Activated T-cell treated with anti-CD3 and anti-CD28 coated beads for 24 hours (primary cell): ENCODE results near the gene SAMD9L.

ENCODE experiments used
- DNase-seq: peaks from one replicate; pipeline ENCODE4 v3.0.0-alpha.2; 2020; ENCODE audit warnings: low read depth

Gene SAMD9L

GRCh38 chr7:93148144-93148543 is at the start of gene SAMD9L:
TSS of gene SAMD9L (minus strand) at chr7:93148385. CDS start at chr7:93135971, 12,414 bp downstream.
- DNase-seq = no peak

DNA sequence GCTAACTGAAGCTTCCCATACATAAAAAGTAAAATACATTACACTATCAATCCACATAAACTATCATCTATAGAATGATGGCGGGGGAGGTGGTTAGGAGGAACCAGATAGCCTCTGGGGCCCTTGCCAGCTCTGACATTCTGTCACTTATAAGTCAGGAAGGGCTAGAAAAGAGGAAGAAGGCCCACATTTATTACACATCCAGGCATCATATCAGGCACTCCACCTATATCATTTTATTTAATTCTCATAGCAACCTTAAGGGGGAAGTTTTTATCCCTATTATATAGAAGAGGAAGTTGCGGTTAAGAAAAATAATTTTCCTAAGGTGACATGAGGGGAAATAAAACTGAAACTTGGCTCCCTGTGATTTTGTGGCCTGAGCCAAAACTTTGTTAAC is 48.2 kb upstream of the SAMD9L start:
- no peak for DNase-seq

DNA sequence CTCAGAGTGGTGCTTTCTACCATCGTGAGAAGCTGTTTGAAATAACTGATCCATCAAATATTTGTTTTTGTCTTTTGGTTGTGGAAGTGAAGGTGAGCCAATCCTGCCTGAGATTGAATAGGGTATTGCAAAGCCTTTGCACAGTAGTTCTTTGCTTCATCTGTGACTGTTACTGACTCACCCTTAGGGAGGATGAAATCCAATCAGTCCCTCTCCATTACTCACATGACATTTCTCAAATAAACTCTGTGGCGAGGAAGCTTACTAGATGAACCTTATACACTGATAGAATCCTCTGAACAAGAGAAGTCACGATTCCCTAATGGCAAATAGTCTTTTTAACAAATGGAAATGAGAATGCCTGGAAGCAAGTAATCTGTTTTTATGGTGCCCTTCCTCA is 46.2 kb upstream of the SAMD9L start:
- DNase-seq = no peak

DNA sequence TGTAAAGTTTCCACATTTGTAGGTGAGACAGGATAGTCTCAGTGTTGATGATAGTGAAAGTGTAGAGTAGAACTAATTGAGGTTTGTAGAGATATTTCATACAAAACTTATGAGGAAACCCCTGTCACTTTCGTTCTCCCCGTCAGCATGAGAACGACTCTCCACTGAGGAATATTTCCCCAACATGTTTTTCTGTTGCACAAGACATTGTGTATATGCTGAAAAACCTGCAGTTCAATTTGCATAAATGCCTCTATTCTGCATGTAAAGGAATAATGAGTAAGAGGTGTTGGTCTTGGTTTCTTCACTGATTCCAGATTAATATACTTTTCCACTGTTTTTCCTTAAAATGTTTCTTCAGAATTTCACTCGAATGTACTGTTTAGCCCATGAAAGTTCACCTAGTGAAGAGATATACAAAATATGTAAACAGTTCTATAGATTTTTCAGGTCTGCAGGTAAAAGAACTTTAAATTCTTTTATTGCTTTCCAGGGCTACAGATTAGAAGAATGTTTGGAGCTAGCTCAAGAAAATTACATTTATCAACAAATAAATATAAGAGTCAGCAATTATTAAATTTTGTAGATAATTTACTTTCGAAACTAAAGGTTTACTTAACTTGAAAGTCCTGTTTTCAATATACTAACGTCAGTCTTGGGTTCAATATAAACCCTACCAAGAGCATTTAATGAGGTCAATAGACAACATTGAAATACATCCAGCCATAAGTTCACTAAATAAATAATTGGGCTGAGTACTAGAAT is 40.9 kb upstream of the SAMD9L start:
- DNase-seq = no peak

GRCh38 chr7:93185303-93186027 is 37.3 kb upstream of the SAMD9L start:
- no peak for DNase-seq

DNA sequence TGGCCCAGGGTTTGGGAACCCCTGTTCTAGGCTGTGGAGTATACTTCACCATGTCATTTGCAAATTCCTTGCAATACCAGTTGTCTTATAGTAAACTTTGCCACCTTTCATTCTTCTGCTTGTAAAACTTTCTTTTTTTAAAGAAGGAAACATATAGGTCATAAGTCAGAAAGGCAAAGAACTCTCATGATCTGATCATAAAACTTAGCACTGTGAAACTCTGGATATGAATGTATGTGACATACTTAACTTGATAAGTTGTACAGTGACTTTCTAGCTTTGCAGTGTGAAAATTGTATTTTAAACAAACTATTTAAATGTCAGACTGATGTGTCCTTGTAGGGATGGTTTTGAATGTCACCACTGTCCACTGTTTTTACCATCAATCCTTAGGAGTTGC is 31.0 kb upstream of the SAMD9L start:
- DNase-seq = no peak

- no peak for DNase-seq
Measured at GRCh38 chr7:93178213-93178612, 30.0 kb upstream of the SAMD9L start.

GRCh38 chr7:93176992-93177580 is 28.9 kb upstream of the SAMD9L start:
- DNase-seq = no peak

GRCh38 chr7:93175219-93175618 is 27.0 kb upstream of the SAMD9L start:
- no peak for DNase-seq

GRCh38 chr7:93172683-93173082 is 24.5 kb upstream of the SAMD9L start:
- no peak for DNase-seq

GRCh38 chr7:93171606-93172226 is 23.5 kb upstream of the SAMD9L start:
- no peak for DNase-seq

- no peak for DNase-seq
Measured at GRCh38 chr7:93165447-93165846, 17.3 kb upstream of the SAMD9L start.

DNA sequence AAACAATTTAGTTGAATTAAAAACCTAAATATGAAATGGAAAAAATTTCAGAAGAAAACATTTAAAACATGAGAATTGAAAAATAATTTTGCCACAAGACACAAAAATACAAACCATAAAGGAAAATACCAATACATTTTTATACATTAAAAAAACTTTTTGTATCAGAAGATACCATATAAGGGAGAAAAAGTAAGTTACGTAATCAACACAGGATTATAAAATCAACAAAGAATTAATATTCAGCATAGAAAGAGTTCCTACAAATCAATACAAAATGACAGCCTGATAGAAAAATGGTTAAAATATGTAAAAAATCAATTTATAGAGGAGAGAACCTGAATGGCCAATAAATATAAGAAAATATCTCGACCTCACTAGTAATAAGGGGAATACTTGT is 16.6 kb upstream of the SAMD9L start:
- DNase-seq = no peak

DNA sequence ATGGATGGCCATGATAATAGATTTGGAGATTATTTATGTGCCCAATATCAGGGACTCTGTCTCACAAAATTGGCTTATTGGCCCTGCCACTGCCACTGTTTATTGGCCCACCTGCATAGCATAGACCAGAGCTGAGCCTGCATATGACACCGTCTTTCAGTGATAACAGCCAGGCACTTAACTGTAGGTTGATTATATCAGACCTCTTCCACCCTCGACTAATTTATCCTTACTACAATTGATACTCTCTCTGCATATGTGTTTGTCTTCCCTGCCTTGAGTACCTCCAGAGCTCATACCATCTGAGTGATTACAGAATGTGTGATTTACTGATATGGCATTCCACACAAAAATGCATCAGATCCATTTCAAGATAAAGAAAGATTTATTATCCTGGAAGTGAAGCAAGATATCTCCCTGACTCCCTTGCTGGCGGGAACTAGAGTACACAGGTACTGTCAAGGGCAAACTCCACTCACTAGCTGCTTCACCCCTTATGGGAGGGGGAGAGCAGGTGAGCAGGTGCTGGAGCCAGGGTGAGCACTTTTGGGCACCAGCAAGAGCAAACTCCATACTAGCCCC is 13.1 kb upstream of the SAMD9L start:
- no peak for DNase-seq

DNA sequence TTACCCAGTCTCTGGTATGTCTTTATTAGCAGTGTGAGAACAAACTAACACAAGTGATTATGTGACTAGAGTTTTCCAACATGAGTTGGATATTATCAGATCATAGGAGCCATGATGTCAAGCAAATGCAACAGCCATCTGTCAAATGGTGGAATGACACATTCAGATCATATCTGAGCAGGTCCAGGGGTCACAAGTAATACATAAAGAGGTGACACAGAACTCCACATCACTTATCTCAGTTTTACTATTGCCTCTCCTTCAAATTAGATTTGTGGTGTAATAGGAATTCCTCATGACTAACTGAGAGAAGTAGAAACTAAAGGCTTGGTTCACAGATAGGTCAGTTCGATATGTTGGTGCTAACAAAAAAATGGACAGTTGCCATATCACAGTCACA is 12.2 kb upstream of the SAMD9L start:
- DNase-seq = no peak

DNA sequence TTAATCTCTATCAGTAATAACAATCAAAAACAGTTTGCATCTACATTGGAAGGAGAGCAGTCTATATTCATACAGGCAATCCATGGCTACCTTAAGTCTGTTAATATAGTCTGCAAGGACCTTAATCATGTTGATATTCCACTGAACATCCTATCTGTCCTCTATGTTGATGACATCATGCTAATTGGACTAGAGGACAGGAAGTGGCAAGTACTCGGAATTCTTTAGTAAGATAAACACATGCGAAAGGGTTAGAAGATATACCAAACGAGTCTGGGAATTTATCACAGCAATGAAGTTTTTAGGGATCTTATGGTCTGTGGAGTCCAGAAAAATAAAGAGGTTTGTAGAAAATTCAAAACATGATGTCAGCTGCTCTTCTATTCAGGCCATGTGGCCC is 11.3 kb upstream of the SAMD9L start:
- DNase-seq = no peak

DNA sequence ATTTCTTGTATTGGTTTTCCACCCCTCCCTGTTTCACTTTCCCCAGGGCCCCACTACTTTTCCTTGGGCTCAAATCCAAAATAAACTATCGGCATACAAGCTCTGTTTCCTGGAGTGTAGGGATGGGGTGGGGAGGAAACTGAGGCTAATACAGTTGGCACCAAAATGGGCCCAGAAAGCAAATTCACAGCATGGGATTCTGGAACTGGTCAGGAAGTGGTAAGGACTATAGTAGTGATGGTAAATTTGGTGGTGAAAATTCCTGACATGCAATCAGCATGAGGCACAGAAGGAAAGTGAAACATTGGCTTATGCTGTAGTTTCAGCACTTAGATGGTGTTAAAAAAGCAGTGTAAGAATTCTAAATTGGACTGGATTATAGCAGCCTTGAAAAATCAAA is 8.7 kb upstream of the SAMD9L start:
- DNase-seq = no peak

DNA sequence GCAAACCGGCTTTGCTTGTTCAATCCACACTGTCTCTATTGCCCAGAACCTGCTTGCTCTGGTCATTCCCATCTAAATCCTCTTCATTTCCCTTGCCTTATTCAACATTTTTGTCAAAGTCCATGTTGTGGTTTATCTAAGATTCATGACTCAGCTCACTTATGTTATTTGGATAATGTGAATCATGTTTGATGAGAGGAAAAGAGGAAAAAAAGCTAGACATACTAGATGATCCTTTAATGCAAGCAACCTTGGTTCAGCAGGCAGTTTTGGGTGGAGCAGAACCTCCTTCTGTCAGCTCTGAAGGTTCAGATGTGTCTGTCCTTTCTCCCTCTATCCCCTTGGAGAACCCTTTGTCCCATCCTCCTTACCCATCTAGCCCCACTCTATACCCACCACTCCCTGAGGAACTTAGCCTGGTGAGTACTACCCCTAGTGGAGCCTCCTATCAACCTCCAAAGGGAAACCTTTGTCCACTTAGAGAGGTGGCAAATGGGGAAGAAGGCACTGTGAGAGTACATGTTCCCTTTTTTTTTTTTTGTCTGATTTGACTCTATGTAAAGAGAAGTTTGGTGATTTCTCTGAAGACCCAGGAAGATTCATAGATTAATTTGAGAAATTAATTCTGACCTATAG is 2.1 kb upstream of the SAMD9L start:
- no peak for DNase-seq

DNA sequence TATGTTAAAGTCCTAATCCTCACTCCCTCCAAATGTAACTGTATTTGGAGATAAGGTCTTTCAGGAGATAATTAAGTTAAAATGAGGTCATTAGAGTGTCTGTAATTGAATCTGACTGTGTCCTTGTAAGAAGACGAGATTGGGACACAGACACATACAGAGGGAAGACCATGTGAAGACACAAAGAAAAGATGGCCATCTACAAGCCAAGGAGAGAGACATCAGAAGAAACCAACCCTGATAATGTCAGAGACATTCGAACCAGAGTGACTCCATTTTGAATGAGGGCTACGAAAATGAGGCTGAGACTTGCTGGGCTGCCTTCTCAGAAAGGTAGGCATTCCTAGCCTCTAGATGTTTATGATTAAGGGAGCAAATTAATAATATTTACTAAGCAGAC is 542 bp upstream of the SAMD9L start:
- DNase-seq = no peak

GRCh38 chr7:93147363-93147762 is 822 bp downstream of the SAMD9L start:
- peak; percentile 7 for DNase-seq

DNA sequence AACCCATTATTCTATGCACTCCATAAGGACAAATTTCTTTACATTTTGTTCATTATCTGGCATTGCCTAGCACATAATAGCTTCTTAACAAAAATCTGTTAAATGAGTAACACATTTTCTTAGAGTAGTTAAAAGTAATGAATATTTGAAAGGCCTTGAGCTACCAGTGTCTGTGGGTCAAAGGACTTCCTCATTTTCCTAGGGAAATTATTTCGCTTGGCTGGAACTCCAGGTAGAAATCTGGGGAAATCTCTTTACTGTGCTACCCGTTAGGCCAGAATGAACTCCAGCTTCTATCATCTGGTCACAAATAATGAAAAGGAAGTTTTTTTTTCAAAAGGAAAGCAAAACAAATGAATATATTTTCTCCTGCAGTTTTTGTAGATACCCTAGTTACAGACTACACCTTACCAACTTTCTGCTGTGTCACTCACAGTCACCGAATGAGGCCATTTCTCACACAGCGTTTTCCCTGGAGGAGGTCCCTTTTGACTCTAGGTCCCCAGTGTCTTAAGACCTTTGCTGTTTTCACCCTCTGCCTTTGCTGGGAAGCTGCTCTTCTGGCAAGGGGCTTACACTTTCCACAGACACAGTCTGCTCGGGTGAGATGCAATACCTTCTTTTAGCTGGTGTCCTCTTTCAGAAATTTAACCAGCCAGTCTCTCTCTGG is 1.6 kb downstream of the SAMD9L start:
- DNase-seq = no peak
